Colonic mucosa (tissue), 4 donors: ENCODE measurements around the gene HDHD5. TPM values are rescaled to one million over a fixed set of nuclear protein-coding genes. Genes with fewer than 3 reads are reported as not detected.

Source experiments
- DNase-seq: peaks from one replicate; pipeline ENCODE4 v3.0.0-alpha.2; 2020
- H3K27ac ChIP-seq: fragments of 200-600 bp; one replicate; pipeline ENCODE4 v1.8.0; 2021
- H3K27me3 ChIP-seq: fragments of 200-600 bp; one replicate; pipeline ENCODE4 v1.8.0; 2021
- H3K36me3 ChIP-seq: fragments of 200-600 bp; one replicate; pipeline ENCODE4 v1.8.0; 2021
- H3K4me1 ChIP-seq: fragments of 200-600 bp; one replicate; pipeline ENCODE4 v1.8.0; 2021; ENCODE audit warnings: mild to moderate bottlenecking
- H3K4me3 ChIP-seq: fragments of 200-600 bp; one replicate; pipeline ENCODE4 v1.8.0; 2021
- H3K9ac ChIP-seq, 2 donors: one replicate each; pipeline ENCODE4 v1.7.0; 2013; ENCODE audit warnings: control low read depth in 2 of 2, low read depth in 2 of 2, low read length in 2 of 2
- H3K9me3 ChIP-seq: fragments of 200-600 bp; one replicate; pipeline ENCODE4 v1.8.0; 2021
- intact Hi-C: fragments of 100-400 bp; cut with DNase I; formaldehyde crosslinking; loops from one replicate; pipeline ENCODE4 v1.14.1; 2022
- total RNA-seq, 2 donors: library from RNA; stranded (reverse); fragmentation: NEBNext Ultra II Directional in 1 of 2; extraction: Animal tissue kit (Norgen Biotek cat#: 25700) in 1 of 2; gene quantifications; one replicate each; pipeline ENCODE4 v1.2.1, GENCODE V29; 2021
- TF ChIP-seq, protein P1 (sequence below): fragments of 200-600 bp; IDR thresholded peaks from one replicate; pipeline ENCODE4 v1.8.0; 2022; ENCODE audit warnings: antibody characterized with exemption, mild to moderate bottlenecking
- donor health status: healthy.
- donor health status: DM: no; HTN: no; CAD: no.
- donor health status: DM: no; HTN: no; CAD: no.

The HDHD5 gene
- total RNA-seq, 2 donors from 2014 or later: 38.1 to 50.0 TPM

DNA sequence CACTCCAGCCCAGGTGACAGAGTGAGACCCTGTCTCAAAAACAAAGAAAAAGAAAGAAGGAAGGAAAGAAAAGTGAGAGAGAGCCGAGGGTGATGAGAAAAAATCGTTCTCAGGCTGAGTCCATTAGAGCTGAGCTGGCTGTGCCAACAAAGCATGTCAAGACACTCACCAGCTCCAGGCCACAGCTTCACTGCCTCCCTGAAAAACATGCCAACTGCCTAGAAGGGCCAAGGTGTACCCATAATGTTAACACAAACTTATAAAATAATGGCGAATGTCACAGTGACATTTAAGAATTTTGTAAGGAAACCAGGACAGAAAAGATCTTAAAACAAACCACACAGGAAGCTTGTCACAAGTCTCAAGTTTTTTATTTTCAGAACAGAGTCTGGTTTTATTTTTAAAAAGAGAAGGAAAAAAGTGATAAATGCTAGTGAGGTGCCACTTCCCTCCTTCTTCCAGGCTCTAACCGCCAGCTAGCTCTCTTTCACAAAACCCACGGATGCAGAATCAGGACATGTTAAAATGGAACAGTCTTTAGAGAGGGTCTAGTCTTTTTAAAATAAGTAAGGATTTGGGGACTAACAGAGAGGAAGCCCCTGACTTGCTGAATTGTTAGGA is 43.0 kb downstream of the HDHD5 start:
- TF ChIP-seq, protein P1, sequence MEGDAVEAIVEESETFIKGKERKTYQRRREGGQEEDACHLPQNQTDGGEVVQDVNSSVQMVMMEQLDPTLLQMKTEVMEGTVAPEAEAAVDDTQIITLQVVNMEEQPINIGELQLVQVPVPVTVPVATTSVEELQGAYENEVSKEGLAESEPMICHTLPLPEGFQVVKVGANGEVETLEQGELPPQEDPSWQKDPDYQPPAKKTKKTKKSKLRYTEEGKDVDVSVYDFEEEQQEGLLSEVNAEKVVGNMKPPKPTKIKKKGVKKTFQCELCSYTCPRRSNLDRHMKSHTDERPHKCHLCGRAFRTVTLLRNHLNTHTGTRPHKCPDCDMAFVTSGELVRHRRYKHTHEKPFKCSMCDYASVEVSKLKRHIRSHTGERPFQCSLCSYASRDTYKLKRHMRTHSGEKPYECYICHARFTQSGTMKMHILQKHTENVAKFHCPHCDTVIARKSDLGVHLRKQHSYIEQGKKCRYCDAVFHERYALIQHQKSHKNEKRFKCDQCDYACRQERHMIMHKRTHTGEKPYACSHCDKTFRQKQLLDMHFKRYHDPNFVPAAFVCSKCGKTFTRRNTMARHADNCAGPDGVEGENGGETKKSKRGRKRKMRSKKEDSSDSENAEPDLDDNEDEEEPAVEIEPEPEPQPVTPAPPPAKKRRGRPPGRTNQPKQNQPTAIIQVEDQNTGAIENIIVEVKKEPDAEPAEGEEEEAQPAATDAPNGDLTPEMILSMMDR: no peak
- H3K9ac ChIP-seq: no peak overlapping the region

GRCh38 chr22:17115236-17115635 is 43.8 kb downstream of the HDHD5 start:
- Histone ChIP-seq H3K9me3 (no peaks in the 10 kb centered on the region), H3K27me3 (peaks cover 7% of the 10 kb centered on the region), H3K27ac (no peak overlapping the region), H3K9ac (no peak overlapping the region), H3K4me1 (no peaks in the 10 kb centered on the region), H3K36me3 (no peaks in the 10 kb centered on the region), H3K4me3 (no peak overlapping the region)
- TF ChIP-seq, protein P1: no peak
- intact Hi-C loops: no loop called here
- DNase-seq: no peak

More for the DNA sequence above, 43.0 kb downstream of the HDHD5 start:
- H3K27me3 ChIP-seq: peaks cover 10% of the 10 kb centered on the region
- H3K9me3 ChIP-seq: no peaks in the 10 kb centered on the region
- no peak overlapping the region for H3K27ac ChIP-seq
- intact Hi-C loops: no loop called here
- no peak overlapping the region for H3K4me3 ChIP-seq
- H3K4me1 ChIP-seq: no peaks in the 10 kb centered on the region
- no peak for DNase-seq
- no peaks in the 10 kb centered on the region for H3K36me3 ChIP-seq

GRCh38 chr22:17114898-17115235 is 44.2 kb downstream of the HDHD5 start:
- Histone ChIP-seq H3K27ac (no peak overlapping the region), H3K4me1 (no peaks in the 10 kb centered on the region), H3K9me3 (no peaks in the 10 kb centered on the region), H3K36me3 (peaks cover under 1% of the 10 kb centered on the region), H3K9ac (no peak overlapping the region), H3K4me3 (no peak overlapping the region), H3K27me3 (peaks cover 6% of the 10 kb centered on the region)
- intact Hi-C loops: no loop called here
- DNase-seq: no peak
- TF ChIP-seq, protein P1: no peak

DNA sequence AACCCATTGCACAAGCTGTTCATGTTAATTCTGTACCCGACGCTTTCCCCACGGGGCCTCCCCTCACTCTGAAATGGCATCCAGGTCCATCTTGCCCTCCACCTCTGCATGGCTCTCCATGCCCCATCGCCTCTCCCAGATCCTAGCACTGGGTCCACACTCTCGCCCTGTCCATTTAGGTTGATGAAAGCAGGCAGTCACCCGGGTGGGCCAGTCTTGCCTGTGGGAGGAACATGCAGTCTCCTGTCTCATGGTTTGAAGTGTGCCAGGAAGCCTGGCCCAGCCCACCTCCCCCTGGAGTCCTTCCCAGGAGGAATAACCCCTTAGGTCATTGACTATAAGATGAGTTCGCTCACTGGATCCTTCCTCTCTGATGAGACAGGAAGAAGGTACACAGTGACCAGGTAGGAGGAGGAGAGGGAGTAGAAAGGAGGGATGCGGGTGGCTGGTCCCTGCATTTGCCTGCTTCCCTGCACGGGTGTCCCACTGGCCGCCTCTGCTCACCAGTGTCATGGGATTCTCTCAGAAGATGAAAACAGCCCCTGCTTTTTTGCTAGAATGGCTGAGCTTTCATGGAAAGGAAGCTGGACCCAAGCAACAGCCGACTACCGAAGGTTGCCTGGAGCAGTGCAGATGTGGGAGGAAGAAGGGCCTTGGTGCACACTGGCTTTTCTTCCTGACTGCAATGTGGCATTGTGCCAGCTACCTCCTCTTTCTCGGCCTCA is 44.7 kb downstream of the HDHD5 start:
- no peaks in the 10 kb centered on the region for H3K4me1 ChIP-seq
- H3K27ac ChIP-seq: no peak overlapping the region
- TF ChIP-seq, protein P1: no peak
- H3K36me3 ChIP-seq: peaks cover 4% of the 10 kb centered on the region
- no peaks in the 10 kb centered on the region for H3K9me3 ChIP-seq
- H3K27me3 ChIP-seq: peaks cover 1% of the 10 kb centered on the region
- no peak overlapping the region for H3K9ac ChIP-seq
- DNase-seq: no peak
- H3K4me3 ChIP-seq: no peak overlapping the region
- intact Hi-C loops: no loop called here

GRCh38 chr22:17113600-17113999 is 45.5 kb downstream of the HDHD5 start:
- no peaks in the 10 kb centered on the region for H3K4me1 ChIP-seq
- intact Hi-C loops: no loop called here
- H3K9me3 ChIP-seq: no peaks in the 10 kb centered on the region
- no peaks in the 10 kb centered on the region for H3K27me3 ChIP-seq
- no peak overlapping the region for H3K27ac ChIP-seq
- peaks cover 4% of the 10 kb centered on the region for H3K36me3 ChIP-seq
- no peak overlapping the region for H3K4me3 ChIP-seq
- DNase-seq: no peak
- TF ChIP-seq, protein P1: no peak
- H3K9ac ChIP-seq: no peak overlapping the region
